ENCODE data around the gene SHROOM3.
"Not testable (repeated sequence)": the region's sequence is repeated elsewhere in the genome, so short reads cannot be mapped to it uniquely, and the experiment has no call there.

SHROOM3 gene

DNA sequence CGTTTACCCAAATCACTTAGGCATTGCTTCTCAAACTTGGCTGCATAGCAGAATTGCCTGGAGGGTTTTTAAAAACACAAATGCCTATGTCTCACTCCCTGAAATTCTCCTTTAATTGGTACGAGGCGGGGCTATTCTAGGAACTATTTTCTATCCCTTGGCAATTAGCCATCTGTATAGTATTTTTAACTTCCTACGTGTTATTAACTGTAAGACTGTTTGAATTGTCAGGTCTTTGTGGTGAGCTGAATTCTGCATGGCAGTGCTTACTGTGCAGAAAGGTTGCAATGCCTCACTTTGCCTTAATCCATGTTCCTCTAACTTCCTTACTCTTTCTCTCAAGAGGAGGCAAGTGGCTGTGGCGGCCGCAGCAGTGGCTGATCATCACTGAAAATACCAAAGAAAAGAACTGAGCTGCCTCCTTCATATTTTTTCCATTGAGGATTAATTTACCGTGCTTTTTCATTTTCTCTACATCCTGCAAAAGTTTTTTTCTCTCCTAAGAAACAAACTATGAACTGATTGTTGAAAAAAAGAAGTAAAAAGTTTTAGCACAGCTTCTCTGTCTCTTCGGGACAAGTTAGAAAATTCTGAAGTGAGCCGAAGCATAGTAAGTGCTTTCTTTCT, at the start of gene SHROOM3:
Gene SHROOM3, plus strand, starts transcription at position 329 of the 627 bp plus-strand sequence. CDS start 824 bp downstream, outside the sequence.
- no peak for DNase-seq (ENCODE audit: low spot score)

GRCh38 chr4:76385974-76386373, 49.1 kb upstream of the SHROOM3 start:
- DNase-seq (ENCODE audit: low spot score), result no peak

DNA sequence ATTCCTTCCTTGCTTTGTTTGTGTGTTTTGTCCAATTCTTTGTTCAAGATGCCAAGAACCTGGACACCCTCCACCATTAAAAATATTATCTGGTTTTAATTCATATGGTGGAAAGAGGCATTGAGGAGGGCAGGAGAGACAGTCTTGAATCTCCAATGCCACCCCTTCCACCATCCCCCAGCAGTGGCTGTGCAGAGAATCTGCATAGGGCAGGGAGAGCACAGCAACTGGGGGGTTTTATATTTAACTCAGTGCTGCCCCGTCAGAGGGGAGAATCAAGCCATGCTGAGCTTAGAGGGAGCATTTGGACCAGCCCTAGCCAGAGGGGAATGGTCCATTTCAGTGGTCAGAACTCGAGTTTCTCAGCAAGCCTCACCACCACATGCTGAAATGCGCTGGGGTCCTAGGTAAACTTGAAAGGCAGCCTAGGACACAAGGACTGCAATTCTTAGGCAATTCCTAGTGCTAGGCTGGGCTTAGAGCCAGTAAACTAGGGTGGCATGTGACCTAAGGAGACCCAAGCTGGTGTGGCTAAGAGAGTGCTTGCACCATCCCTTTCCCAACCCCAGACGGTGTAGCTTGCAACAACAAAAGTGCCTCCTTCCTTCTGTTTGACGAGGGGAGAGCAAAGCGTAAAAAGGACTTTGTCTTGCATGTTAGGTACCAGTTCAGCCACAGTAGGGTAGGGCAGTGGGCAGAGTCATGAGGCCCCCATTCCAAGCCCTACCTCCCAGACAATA, 48.3 kb upstream of the SHROOM3 start:
- DNase-seq (ENCODE audit: low spot score), result no peak

GRCh38 chr4:76388160-76388908, 46.7 kb upstream of the SHROOM3 start:
- DNase-seq (ENCODE audit: low spot score), result no peak

DNA sequence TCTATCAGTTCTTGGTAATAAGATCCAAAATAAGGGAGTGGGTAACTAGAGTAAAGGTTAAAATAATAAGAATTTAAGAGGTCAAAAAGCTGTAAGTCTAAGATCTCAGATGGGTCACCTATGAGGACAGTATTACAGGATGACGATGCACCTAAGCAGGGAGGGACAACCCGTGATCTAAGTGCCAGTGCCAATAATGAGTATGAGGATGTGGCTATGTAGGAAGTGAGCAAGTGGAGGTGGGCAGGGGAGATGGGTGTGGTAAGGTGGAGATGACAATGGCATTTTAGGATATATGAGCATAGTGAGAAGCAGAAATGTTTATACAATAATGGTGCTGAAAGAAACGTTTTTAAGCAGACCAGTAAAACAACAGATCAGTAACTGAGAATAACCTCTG, 33.4 kb upstream of the SHROOM3 start:
- no peak for DNase-seq (ENCODE audit: low spot score)

- no peak for DNase-seq (ENCODE audit: low spot score)
These were observed 28.9 kb upstream of the SHROOM3 start for GRCh38 chr4:76406081-76406480.

DNA sequence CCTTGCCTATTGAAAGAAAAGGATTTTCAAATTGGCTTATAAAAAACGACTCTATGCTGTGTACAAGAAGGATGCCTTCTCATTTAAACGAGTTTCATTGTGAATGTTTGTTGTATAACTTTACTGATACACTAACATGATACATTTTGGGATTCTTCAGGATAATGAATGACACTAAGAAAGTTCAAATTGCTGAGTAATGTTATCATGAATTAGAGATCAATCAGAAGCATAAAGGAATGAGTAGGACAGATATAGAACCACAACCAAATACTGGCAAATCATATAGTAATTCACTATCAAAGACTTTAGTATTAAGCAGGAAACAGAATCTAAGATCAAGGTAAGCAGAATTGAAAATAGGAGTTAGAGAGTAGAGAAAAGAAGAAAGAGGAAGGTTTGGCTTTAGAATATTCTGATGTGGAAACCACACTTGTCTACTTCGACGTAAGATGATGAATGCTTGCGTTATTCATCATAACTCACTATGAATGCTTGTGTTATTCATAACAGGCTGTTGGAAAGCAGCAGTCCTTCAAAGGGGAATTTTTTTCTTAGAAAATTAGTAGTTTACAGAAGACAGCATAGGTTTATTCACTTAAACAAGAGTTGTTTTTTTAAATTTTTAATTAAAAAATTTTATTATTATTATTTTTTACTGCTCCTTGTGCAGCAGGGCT, 27.4 kb upstream of the SHROOM3 start:
- DNase-seq (ENCODE audit: low spot score), result no peak

DNA sequence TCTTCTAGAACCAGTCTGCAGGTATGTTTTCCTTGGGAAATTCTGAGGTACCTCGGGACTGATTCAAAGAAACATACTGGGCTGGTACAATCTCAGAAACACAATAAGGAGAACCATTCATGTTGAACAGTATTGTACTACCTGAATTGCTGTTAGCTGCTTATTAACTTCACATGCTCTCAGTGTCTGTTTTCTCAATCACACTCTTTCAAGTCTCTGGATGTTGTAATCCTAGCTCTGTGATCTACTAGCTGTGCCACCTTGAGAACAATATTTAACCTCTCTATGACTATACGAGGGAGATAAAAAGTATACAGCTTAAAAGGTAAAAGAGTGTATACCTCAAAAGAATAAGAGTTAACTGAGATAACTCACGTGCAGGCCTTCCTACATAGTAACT, 24.4 kb upstream of the SHROOM3 start:
- no peak for DNase-seq (ENCODE audit: low spot score)

DNA sequence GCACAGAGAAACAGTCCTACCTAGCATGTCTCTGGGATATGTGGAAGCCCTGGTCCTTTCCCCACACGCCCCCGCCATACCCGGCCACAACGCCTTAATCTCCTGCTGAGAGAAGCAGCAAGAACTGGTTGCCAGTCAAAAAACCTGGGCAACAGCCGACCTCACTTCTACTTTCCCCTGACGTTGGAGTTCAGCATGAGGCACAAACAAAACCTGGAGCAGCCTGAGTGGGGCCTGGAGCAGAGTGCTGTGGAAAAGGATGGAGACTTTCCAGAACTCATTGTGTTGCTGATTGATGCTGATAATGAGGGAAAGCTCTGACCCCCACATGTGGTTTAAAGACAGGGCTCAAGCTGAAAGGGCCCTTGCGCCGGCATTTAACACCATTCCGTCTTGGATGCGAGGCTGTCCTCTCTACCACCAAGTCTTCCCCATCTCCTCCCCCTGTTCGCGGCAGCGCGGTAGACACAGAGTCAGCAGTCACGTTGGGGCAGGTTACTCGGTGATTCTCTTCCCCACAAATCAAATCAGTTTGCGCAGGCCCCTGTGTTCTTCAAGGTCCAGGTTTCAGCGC, 14.8 kb upstream of the SHROOM3 start:
- DNase-seq (ENCODE audit: low spot score), result no peak

GRCh38 chr4:76420762-76421581, 14.1 kb upstream of the SHROOM3 start, which contains the start of gene CCDC158:
Gene CCDC158 (minus strand): TSS chr4:76421141. CDS start chr4:76403207, 17,934 bp downstream.
- DNase-seq (ENCODE audit: low spot score), result no peak

GRCh38 chr4:76423159-76423558, 11.9 kb upstream of the SHROOM3 start:
- DNase-seq (ENCODE audit: low spot score), result not testable (repeated sequence)

- no peak for DNase-seq (ENCODE audit: low spot score)
These were observed 8.8 kb upstream of the SHROOM3 start for GRCh38 chr4:76426272-76426671.

GRCh38 chr4:76429636-76430035, 5.4 kb upstream of the SHROOM3 start:
- DNase-seq (ENCODE audit: low spot score), result no peak

GRCh38 chr4:76430519-76431388, 4.3 kb upstream of the SHROOM3 start:
- no peak for DNase-seq (ENCODE audit: low spot score)

GRCh38 chr4:76435528-76436319, 695 bp downstream of the SHROOM3 start:
- DNase-seq (ENCODE audit: low spot score), result no peak

- DNase-seq (ENCODE audit: low spot score), result no peak
These were observed 4.5 kb downstream of the SHROOM3 start for GRCh38 chr4:76439491-76439890.

DNA sequence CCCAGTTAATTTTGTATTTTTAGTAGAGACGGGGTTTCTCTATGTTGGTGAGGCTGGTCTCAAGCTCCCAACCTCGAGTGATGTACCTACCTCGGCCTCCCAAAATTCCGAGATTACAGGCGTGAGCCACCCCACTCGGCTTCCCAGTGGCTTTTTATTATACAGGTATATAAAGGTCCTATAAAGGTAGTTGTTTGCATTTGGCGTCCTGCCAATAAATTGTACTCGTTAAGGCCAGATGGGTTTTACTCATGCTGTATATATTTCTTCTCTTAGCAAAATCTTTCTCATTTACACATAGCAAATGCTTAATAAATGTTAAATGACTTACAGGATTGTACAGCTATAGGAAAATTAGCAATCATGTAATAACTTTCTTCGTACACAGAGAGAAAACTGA, 6.9 kb downstream of the SHROOM3 start:
- no peak for DNase-seq (ENCODE audit: low spot score)

DNA sequence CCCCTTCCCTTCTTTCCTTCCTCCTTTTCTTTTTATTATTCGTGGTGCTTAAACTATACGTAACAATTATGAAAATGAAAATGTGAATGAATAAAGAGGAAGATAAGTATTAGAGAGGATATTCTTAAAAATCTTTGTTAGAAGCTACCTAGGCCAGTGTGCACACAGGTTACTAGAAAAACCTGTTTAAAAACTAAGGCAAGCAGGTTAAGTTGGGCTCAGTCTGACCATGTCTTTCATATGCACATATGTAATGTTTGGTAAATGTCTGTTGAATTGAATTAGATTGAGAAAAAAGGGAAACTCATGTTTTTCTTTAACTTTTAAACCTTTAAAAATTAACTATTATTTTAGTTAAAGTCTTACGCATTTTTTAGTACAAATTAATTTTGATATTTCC, 7.8 kb downstream of the SHROOM3 start:
- DNase-seq (ENCODE audit: low spot score), result no peak

- DNase-seq (ENCODE audit: low spot score), result no peak
These were observed 8.3 kb downstream of the SHROOM3 start for GRCh38 chr4:76443376-76443775.

Measured in left forelimb (tissue), 1 donor.